Measurements from ENCODE around the gene DHRS4L2. TPM values are rescaled to one million over a fixed set of nuclear protein-coding genes. Genes with fewer than 3 reads are reported as not detected.
"Not testable (repeated sequence)": the region's sequence is repeated elsewhere in the genome, so short reads cannot be mapped to it uniquely, and the experiment has no call there.

DHRS4L2 gene
- 14.6 and 15.2 TPM in 2 replicates for total RNA-seq
- 22.6 and 28.4 TPM in 2 replicates for polyA plus RNA-seq

- H3K27me3 ChIP-seq; H3K9me3 ChIP-seq (ENCODE audit: low read depth); H3K79me2 ChIP-seq; H3K36me3 ChIP-seq (replicated peaks; ENCODE audit: insufficient read depth, low read depth); H3K9me2 ChIP-seq (replicated peaks; ENCODE audit: insufficient read depth); H4K20me1 ChIP-seq (ENCODE audit: insufficient read depth, poor library complexity, severe bottlenecking); H3K4me3 ChIP-seq: not testable (repeated sequence)
- Histone ChIP-seq H3K4me1 (ENCODE audit: insufficient read depth) (peaks cover 20% of the 10 kb centered on the region), H2AFZ (peak within 1 kb of the TSS; percentile 51), H3K27ac (peak within 1 kb of the TSS; percentile 40), H3K4me2 (peak within 1 kb of the TSS; percentile 73)
- 14% methylated on average over 39 of the region's 40 CpGs for WGBS (ENCODE audit: low lambda C conversion rate, missing lambda C conversion rate)
- peak; percentile 87 for DNase-seq (ENCODE audit: low spot score)
These were observed at the start of gene DHRS4L2 for GRCh38 chr14:23988607-23989363. TSS of gene DHRS4L2 (plus strand) at chr14:23988929. CDS start at chr14:23988948, 19 bp downstream.

- TF ChIP-seq CTCF (IDR thresholded peaks at IDR 0.05; ENCODE audit: poor library complexity) (no peak), EZH2 (IDR thresholded peaks at IDR 0.05; ENCODE audit: borderline replicate concordance) (no peak), EZH2phosphoT487 (IDR thresholded peaks at IDR 0.05; ENCODE audit: low read depth, severe bottlenecking, unreplicated experiment) (no peak)
These were observed 49.0 kb upstream of the DHRS4L2 start for GRCh38 chr14:23939607-23940326.

GRCh38 chr14:23941230-23941629 lies 47.5 kb upstream of the DHRS4L2 start:
- Histone ChIP-seq H3K27ac (no peak overlapping the region), H3K4me3 (no peak overlapping the region), H3K79me2 (peaks cover 13% of the 10 kb centered on the region), H3K9me3 (ENCODE audit: low read depth) (no peaks in the 10 kb centered on the region), H3K4me2 (no peak overlapping the region), H3K4me1 (ENCODE audit: insufficient read depth) (no peaks in the 10 kb centered on the region), H3K27me3 (no peaks in the 10 kb centered on the region), H4K20me1 (ENCODE audit: insufficient read depth, poor library complexity, severe bottlenecking) (no peaks in the 10 kb centered on the region), H2AFZ (no peak overlapping the region), H3K36me3 (replicated peaks; ENCODE audit: insufficient read depth, low read depth) (no peaks in the 10 kb centered on the region), H3K9me2 (replicated peaks; ENCODE audit: insufficient read depth) (no peaks in the 10 kb centered on the region)
- no peak for TF ChIP-seq CTCF (IDR thresholded peaks at IDR 0.05; ENCODE audit: poor library complexity)
- no peak for TF ChIP-seq EZH2 (IDR thresholded peaks at IDR 0.05; ENCODE audit: borderline replicate concordance)
- no peak for TF ChIP-seq EZH2phosphoT487 (IDR thresholded peaks at IDR 0.05; ENCODE audit: low read depth, severe bottlenecking, unreplicated experiment)
- 65% methylated on average over 3 of the region's 3 CpGs for WGBS (ENCODE audit: low lambda C conversion rate, missing lambda C conversion rate)
- DNase-seq (ENCODE audit: low spot score) = no peak

More at GRCh38 chr14:23939607-23940326, 49.0 kb upstream of the DHRS4L2 start:
- no peak for DNase-seq (ENCODE audit: low spot score)
- Histone ChIP-seq H3K4me1 (ENCODE audit: insufficient read depth) (no peaks in the 10 kb centered on the region), H3K4me2 (no peak overlapping the region), H3K27me3 (no peaks in the 10 kb centered on the region), H3K9me3 (ENCODE audit: low read depth) (no peaks in the 10 kb centered on the region), H3K4me3 (no peak overlapping the region), H3K9me2 (replicated peaks; ENCODE audit: insufficient read depth) (no peaks in the 10 kb centered on the region), H3K27ac (no peak overlapping the region), H2AFZ (no peak overlapping the region), H3K36me3 (replicated peaks; ENCODE audit: insufficient read depth, low read depth) (no peaks in the 10 kb centered on the region), H4K20me1 (ENCODE audit: insufficient read depth, poor library complexity, severe bottlenecking) (no peaks in the 10 kb centered on the region), H3K79me2 (peaks cover 5% of the 10 kb centered on the region)
- 61% methylated on average over 3 of the region's 3 CpGs for WGBS (ENCODE audit: low lambda C conversion rate, missing lambda C conversion rate)

GRCh38 chr14:23941669-23942068 lies 47.1 kb upstream of the DHRS4L2 start:
- Histone ChIP-seq H3K36me3 (replicated peaks; ENCODE audit: insufficient read depth, low read depth) (no peaks in the 10 kb centered on the region), H3K9me2 (replicated peaks; ENCODE audit: insufficient read depth) (no peaks in the 10 kb centered on the region), H3K27ac (no peak overlapping the region), H2AFZ (no peak overlapping the region), H3K27me3 (no peaks in the 10 kb centered on the region), H4K20me1 (ENCODE audit: insufficient read depth, poor library complexity, severe bottlenecking) (no peaks in the 10 kb centered on the region), H3K9me3 (ENCODE audit: low read depth) (no peaks in the 10 kb centered on the region), H3K4me1 (ENCODE audit: insufficient read depth) (no peaks in the 10 kb centered on the region), H3K79me2 (peaks cover 13% of the 10 kb centered on the region), H3K4me3 (no peak overlapping the region), H3K4me2 (no peak overlapping the region)
- no peak for TF ChIP-seq CTCF (IDR thresholded peaks at IDR 0.05; ENCODE audit: poor library complexity)
- no peak for TF ChIP-seq EZH2 (IDR thresholded peaks at IDR 0.05; ENCODE audit: borderline replicate concordance)
- no peak for TF ChIP-seq EZH2phosphoT487 (IDR thresholded peaks at IDR 0.05; ENCODE audit: low read depth, severe bottlenecking, unreplicated experiment)
- DNase-seq (ENCODE audit: low spot score) = no peak

Data from hepatocyte (in vitro differentiated cells).